GM10248 (cell line): Measurements from ENCODE around the gene TLE6.

Experiments
- CTCF ChIA-PET: fragments of 300-600 bp; sonication (Branson Sonifier 250); formaldehyde crosslinking; extraction: SDS; loops from one replicate; lab custom pipeline; 2021; ENCODE audit warnings: antibody characterized with exemption; lab: Yijun Ruan, JAX
- POLR2A ChIA-PET: fragments of 350-650 bp; sonication (Branson Sonifier 250); formaldehyde crosslinking; extraction: SDS; loops from one replicate; lab custom pipeline; 2020; ENCODE audit warnings: antibody characterized with exemption; lab: Yijun Ruan, JAX
- DNase-seq: peaks from one replicate; pipeline ENCODE4 v3.0.0; 2012; ENCODE audit errors: extremely low spot score
- TF ChIP-seq, protein P1 (sequence below): IDR thresholded peaks from 2 replicates; pipeline ENCODE4 v1.5.1; 2012; ENCODE audit warnings: mild to moderate bottlenecking, low read depth; ENCODE audit errors: extremely low read depth, missing control alignments, control extremely low read depth

The TLE6 gene

DNA sequence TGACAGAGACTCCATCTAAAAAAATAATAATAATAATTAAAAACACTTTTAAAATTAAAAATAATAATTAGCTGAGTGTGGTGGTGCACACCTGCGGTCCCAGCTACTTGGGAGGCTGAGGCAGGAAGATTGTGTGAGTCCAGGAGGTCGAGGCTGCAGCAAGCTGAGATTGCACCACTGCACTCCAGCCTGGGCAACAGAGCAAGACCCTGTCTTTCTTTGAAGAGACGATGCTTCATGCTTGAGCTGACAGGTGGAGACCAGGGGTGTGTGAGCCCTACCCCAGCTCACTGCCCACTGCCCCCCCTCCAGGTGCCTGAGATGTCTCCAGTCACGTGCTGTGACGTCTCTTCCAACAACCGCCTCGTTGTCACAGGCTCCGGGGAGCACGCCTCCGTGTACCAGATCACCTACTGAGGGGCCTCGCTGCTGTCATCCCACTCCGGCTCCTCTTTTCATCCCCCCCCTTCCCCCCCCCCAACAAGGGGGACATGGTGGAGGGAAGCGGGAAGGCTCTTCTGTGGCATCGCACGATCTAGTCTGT lies 17.3 kb downstream of the TLE6 start:
- TF ChIP-seq, protein P1, sequence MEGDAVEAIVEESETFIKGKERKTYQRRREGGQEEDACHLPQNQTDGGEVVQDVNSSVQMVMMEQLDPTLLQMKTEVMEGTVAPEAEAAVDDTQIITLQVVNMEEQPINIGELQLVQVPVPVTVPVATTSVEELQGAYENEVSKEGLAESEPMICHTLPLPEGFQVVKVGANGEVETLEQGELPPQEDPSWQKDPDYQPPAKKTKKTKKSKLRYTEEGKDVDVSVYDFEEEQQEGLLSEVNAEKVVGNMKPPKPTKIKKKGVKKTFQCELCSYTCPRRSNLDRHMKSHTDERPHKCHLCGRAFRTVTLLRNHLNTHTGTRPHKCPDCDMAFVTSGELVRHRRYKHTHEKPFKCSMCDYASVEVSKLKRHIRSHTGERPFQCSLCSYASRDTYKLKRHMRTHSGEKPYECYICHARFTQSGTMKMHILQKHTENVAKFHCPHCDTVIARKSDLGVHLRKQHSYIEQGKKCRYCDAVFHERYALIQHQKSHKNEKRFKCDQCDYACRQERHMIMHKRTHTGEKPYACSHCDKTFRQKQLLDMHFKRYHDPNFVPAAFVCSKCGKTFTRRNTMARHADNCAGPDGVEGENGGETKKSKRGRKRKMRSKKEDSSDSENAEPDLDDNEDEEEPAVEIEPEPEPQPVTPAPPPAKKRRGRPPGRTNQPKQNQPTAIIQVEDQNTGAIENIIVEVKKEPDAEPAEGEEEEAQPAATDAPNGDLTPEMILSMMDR = no peak
- ChIA-PET CTCF (interaction anchor here (1.1 kb wide), 1 partner anchor 94 kb away, joined by 3 read pairs; the partner anchor contains the start of gene ZNF57), POLR2A (no interaction called here)

DNA sequence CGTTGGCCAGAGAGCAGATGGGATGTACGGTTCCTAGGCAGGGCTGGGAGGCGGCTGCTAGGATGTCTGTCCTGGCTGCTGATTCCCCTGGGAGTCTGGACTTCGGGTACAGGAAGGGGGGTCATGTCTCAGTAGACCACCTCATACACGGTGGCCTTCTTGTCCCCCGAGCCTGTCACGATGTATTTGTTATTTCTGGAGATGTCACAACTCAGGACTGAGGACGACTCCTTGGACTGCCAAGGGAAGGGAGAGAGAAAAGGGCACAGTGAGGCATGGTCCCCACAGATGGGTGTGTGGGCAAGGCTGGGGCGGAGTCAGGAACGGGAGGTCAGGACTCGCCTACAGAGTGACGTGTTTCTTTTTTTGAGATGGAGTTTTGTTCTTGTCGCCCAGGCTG lies 20.4 kb downstream of the TLE6 start:
- no peak for DNase-seq
- ChIA-PET CTCF (no interaction called here), POLR2A (no interaction called here)
- TF ChIP-seq, protein P1 = no peak

More for the DNA sequence above, 17.3 kb downstream of the TLE6 start:
- no peak for DNase-seq

DNA sequence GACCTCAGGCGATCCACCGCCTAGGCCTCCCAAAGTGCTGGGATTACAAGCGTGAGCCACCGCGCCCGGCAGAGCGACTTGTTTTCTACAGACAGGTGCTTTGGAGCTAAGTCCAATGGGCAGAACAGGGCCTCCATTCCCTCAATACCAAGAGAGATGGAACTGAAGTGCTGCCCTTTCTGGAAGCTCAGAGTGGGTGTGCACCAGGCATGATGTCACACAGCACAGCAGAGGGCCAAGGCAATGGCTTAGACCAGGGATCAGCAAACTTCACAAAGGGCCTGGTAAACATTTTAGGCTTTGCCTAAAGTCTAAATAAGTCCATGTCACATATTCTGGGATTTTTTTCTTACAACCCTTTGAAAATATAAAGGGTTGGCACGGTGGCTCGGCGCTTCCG lies 21.3 kb downstream of the TLE6 start:
- no peak for DNase-seq
- CTCF ChIA-PET = no interaction called here
- TF ChIP-seq, protein P1 = no peak
- POLR2A ChIA-PET = no interaction called here

DNA sequence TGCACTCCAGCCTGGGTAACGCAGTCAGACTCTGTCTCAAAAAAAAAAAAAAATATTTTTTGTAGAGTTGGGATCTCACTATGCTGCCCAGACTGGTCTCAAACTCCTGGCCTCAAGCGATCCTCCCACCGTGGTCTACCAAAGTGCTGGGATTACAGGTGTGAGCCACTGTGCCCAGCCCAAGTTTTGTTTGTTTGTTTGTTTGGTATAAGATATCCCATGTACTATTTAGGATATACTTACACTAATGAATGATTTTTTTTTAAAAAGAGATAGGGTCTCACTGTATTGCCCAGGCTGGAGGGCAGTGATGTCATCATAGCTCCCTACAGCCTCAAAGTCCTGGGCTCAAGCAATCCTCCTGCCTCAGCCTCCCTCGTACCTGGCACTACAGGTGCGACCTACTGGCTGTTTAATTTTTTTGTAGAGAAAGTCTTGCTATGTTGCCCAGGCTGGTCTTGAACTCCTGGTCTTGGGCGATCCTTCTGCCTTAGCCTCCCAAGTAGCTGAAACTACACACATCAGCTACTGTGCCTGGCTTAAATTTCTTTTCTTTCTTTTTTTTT lies 24.0 kb downstream of the TLE6 start:
- ChIA-PET POLR2A (no interaction called here), CTCF (interaction anchor here (1.2 to 1.5 kb wide), 3 partner anchors 50 to 484 kb away, joined by 3 to 4 read pairs (median 4); no protein-coding TSS in a partner anchor)
- TF ChIP-seq, protein P1 = no peak
- DNase-seq = no peak

DNA sequence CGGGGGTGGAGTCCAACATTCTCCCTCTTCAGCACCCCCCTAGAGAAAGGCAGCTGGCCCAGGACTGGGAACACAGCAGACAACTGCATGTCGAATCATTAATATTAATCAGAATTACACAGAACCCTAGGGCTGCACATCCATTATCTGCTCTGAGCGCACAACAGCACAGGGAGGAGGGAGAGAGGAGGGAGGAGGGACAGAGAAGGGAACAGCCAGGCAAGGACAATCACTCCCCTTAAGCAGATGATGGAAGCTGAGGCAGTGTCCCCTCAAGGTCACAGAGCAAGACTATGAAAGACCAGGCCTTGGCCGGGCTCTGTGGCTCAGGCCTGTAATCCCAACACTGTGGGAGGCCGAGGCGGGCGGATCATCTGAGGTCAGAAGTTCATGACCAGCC lies 25.7 kb downstream of the TLE6 start:
- no peak for DNase-seq
- TF ChIP-seq, protein P1 = no peak
- ChIA-PET POLR2A (no interaction called here), CTCF (no interaction called here)

DNA sequence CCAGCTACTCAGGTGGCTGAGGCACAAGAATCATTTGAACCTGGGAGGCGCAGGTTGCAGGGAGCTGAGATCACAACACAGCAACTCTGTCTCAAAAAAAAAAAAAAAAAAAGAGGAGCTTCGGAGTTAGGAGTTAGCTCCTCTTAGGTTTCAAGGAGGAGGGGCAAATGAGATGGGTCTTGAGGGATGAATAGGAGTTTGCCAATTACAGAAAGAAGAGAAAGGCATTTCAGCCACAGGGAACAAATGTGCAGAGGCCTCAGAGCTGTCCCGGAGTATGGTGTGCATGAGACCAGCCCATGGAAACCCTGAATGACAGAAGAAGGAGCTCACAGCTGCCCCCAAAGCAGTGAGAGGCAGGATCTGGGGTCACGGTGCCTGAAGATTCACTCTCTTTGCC lies 27.2 kb downstream of the TLE6 start:
- TF ChIP-seq, protein P1 = no peak
- DNase-seq = no peak
- CTCF ChIA-PET = interaction anchor here (0.7 to 2.8 kb wide), 8 partner anchors 13 to 104 kb away, joined by 3 to 10 read pairs (median 4); no protein-coding TSS in a partner anchor
- POLR2A ChIA-PET = interaction anchor here (0.6 to 0.8 kb wide), 4 partner anchors 20 to 215 kb away, joined by 4 to 8 read pairs (median 4); no protein-coding TSS in a partner anchor
